Immature natural killer cell (primary cell): ENCODE measurements around the gene ROCK1. TPM values are rescaled to one million over a fixed set of nuclear protein-coding genes. Genes with fewer than 3 reads are reported as not detected.
"Not testable (repeated sequence)": the region's sequence is repeated elsewhere in the genome, so short reads cannot be mapped to it uniquely, and the experiment has no call there.

Source experiments
- DNase-seq, 3 donors: peaks; one replicate each; pipeline ENCODE4 v3.0.0; 2022; ENCODE audit warnings: mixed read lengths in 1 of 3
- H3K27ac Mint-ChIP-seq, 6 donors: one replicate each; pipeline ENCODE4 v1.8.0; 2020; ENCODE audit warnings: mixed read lengths in 6 of 6, mild to moderate bottlenecking in 5 of 6, inconsistent platforms in 4 of 6, moderate library complexity in 3 of 6
- H3K27me3 Mint-ChIP-seq, 3 donors: one replicate each; pipeline ENCODE4 v1.8.0; 2020 to 2021; ENCODE audit warnings: low read depth in 3 of 3, mild to moderate bottlenecking in 3 of 3, mixed read lengths in 3 of 3, moderate library complexity in 3 of 3, inconsistent platforms in 1 of 3
- H3K36me3 Mint-ChIP-seq, 3 donors: one replicate each; pipeline ENCODE4 v1.8.0; 2020; ENCODE audit warnings: mixed read lengths in 3 of 3, inconsistent platforms in 2 of 3, mild to moderate bottlenecking in 2 of 3
- H3K4me1 Mint-ChIP-seq, 2 donors: one replicate each; pipeline ENCODE4 v1.8.0; 2020; ENCODE audit warnings: inconsistent platforms in 2 of 2, mild to moderate bottlenecking in 2 of 2, mixed read lengths in 2 of 2, moderate library complexity in 1 of 2
- H3K4me3 Mint-ChIP-seq, 5 donors: one replicate each; pipeline ENCODE4 v1.8.0; 2020; ENCODE audit warnings: mild to moderate bottlenecking in 5 of 5, mixed read lengths in 5 of 5, inconsistent platforms in 3 of 5, moderate library complexity in 3 of 5
- H3K9me3 Mint-ChIP-seq, 6 donors: one replicate each; pipeline ENCODE4 v1.8.0; 2020; ENCODE audit warnings: mild to moderate bottlenecking in 6 of 6, mixed read lengths in 6 of 6, inconsistent platforms in 4 of 6, moderate library complexity in 3 of 6
- polyA plus RNA-seq, 3 donors: library from polyadenylated mRNA; unstranded; fragments of 300-500 nt; fragmentation: Illumina TruSeq; gene quantifications; one replicate each; pipeline ENCODE4 v1.2.3, GENCODE V29; 2021

ROCK1 gene
- polyA plus RNA-seq, 3 donors from 2014 or later, result 15.3 to 56.7 (median 16.0) TPM

DNA sequence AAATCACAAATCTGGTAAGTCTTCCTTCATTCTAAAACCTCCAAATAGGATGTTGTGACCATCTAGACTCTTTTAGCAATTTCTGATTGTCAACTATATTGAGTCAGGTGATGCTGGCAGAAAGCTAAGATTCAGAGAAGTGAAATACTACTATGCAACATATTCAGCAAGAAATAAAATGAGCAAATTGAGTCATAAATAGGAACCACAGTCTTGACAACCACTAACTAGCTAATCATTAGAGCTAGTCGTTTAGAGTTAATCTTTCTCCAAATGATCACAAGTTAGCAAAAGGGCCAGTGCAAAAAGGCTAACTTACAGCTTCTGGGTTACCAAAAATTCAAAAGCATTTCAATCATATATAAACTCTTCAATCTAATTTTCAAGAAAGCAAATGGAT, 54.5 kb downstream of the ROCK1 start:
- H3K36me3 Mint-ChIP-seq, result no peaks in the 10 kb centered on the region
- peaks cover 0 to 2% (median 0%) of the 10 kb centered on the region in 3 donors for H3K27me3 Mint-ChIP-seq
- H3K9me3 Mint-ChIP-seq, result no peaks in the 10 kb centered on the region

DNA sequence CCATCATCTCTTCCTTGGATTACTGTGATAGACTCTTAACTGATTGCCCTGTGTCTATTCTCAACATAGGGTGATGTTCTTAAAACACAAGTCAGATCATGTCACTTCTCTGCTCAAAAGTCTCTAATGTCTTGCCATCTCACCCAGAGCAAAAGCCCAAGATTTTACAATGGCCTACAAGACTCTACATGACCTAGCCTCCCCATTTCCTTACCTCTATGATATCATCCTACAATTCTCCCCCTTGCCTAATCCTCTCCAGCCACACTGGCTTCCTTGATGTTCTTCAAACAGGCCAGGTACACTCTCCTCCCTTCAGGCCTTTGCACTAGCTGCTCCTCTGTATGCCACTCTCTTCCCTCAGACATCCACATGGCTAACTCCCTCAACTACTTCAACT, 55.1 kb downstream of the ROCK1 start:
- Mint-ChIP-seq H3K4me1 (peaks cover 30 to 38% of the 10 kb centered on the region in 2 donors), H3K36me3 (no peaks in the 10 kb centered on the region), H3K9me3 (no peaks in the 10 kb centered on the region), H3K4me3 (no peak overlapping the region), H3K27ac (no peak overlapping the region), H3K27me3 (peaks cover 0 to 2% (median 0%) of the 10 kb centered on the region in 3 donors)
- DNase-seq, result no peak

More for the DNA sequence above, 54.5 kb downstream of the ROCK1 start:
- H3K4me1 Mint-ChIP-seq, result peaks cover 30 to 36% of the 10 kb centered on the region in 2 donors
- DNase-seq, result no peak
- H3K4me3 Mint-ChIP-seq, result no peak overlapping the region
- no peak overlapping the region for H3K27ac Mint-ChIP-seq

DNA sequence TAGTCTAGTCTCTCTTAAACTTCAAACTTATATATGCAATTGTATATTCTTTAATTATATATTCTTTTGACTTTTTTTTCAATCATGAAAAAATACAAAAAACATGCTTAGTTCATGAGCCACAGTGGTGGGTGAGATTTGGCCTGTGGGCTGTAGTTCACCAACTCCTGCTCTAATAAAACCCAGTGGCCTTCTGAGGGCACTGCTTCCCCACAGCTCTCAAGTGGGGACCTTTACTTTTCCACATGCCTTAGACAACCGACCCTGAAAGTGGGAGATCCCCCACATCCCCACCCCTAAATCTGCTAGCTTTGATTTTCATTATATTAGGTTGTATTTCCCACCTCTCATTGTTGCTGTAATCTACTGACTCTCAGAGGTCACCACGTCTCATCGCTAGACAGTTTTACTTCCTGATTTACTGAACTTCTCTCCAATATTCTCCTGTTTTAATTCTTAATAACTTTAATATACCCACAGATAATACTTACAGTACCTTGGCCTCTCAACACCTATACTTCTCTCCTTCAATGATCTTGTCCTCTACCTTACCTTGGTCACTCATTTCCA, 57.3 kb downstream of the ROCK1 start:
- no peaks in the 10 kb centered on the region for H3K36me3 Mint-ChIP-seq
- H3K4me3 Mint-ChIP-seq, result no peak overlapping the region
- peaks cover 0 to 2% (median 1%) of the 10 kb centered on the region in 3 donors for H3K27me3 Mint-ChIP-seq
- no peak overlapping the region for H3K27ac Mint-ChIP-seq
- no peak for DNase-seq
- H3K4me1 Mint-ChIP-seq, result peaks cover 36 to 46% of the 10 kb centered on the region in 2 donors
- H3K9me3 Mint-ChIP-seq, result no peaks in the 10 kb centered on the region

DNA sequence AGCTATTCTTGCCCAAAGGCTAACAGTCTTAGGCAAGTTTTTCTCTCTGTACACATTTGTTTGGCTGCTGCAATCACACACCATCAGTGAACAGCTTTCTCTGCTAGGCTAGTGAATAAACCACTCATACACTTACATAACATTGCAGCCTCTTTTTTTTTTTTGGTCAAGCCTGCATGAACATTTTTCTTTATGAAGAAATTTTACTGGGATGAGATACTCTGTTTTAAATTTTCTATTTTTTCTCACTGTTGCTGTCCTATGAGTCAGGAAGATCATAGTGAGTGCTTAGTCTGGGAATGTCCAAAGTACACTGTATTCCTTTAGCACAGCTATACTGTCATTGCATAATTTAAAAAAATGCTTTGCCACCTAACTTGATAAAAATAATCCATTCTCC, 58.5 kb downstream of the ROCK1 start:
- Mint-ChIP-seq H3K4me3 (peak overlapping the region; percentile 31 to 62 (median 38)), H3K9me3 (no peaks in the 10 kb centered on the region), H3K36me3 (no peaks in the 10 kb centered on the region), H3K27ac (peak overlapping the region in 2 of 6 donors; percentile 26 to 36), H3K4me1 (peaks cover 38 to 47% of the 10 kb centered on the region in 2 donors), H3K27me3 (peaks cover 0 to 2% (median 1%) of the 10 kb centered on the region in 3 donors)
- DNase-seq, result peak in 2 of 3 donors; percentile 8 to 21

DNA sequence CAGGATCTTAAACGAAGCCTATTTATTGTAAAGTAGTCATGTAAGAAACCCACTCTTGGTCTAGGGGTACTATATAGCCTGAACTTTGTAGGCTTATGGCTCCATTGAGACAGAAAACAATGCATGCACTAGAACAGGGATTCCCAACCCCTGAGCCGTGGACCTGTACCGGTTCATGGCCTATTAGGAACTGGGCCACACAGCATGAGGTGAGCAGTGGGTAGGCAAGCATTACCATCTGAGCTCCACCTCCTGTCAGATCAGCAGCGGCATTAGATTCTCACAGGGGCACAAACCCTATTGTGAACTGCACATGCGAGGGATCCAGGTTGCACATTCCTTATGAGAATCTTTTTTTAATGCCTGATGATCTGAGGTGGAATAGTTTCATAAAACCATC, 59.2 kb downstream of the ROCK1 start:
- Mint-ChIP-seq H3K4me1 (peaks cover 44 to 51% of the 10 kb centered on the region in 2 donors), H3K27me3 (peaks cover 0 to 2% (median 1%) of the 10 kb centered on the region in 3 donors), H3K9me3 (no peaks in the 10 kb centered on the region), H3K36me3 (peaks cover 0 to 4% (median 4%) of the 10 kb centered on the region in 3 donors), H3K4me3 (no peak overlapping the region), H3K27ac (no peak overlapping the region)
- DNase-seq, result no peak

DNA sequence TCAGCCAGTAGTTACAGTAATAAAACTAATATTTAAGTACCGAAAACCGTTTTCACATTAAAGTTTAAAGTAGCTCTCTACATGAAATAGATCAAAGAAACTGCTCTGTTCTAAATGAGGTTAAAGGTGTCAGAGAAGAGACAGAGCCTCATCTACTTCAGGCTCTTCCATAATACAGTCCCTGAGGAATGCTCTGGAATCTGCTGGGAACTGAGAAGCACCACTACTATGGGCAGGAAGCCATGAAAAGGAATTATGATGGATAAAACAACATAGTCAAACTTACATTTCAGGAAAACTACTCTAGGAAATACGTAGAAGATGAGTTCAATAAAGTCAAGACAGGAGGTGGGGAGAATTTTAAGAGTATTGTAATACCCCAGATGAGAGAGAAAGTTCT, 60.0 kb downstream of the ROCK1 start:
- no peak for DNase-seq
- H3K9me3 Mint-ChIP-seq, result no peaks in the 10 kb centered on the region
- peak overlapping the region in 1 of 5 donors; percentile 33 for H3K4me3 Mint-ChIP-seq
- peaks cover 4 to 9% (median 6%) of the 10 kb centered on the region in 3 donors for H3K36me3 Mint-ChIP-seq
- peaks cover 52 to 58% of the 10 kb centered on the region in 2 donors for H3K4me1 Mint-ChIP-seq
- peaks cover 0 to 2% (median 1%) of the 10 kb centered on the region in 3 donors for H3K27me3 Mint-ChIP-seq
- peak overlapping the region in 2 of 6 donors; percentile 32 to 34 for H3K27ac Mint-ChIP-seq

DNA sequence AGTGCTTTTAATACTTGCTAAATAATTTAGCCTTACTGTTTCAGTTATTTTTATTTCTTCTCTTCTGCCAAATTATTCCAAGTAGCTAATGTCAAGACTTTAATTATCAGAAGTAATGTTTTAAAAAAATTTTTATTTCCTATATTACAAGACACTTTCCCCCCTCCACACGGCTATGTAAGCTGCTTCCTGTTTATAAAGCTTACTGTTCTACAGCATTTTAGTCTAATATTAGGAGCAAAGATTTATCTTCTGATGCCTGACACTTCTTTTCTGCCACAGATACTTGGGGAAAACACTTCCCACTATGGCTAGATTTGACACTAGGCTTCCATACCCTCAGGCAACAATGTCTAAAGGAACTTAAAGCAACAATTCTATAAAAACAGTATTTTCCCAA, 62.3 kb downstream of the ROCK1 start:
- DNase-seq, result no peak
- Mint-ChIP-seq H3K27ac (peak overlapping the region; percentile 33 to 83 (median 73)), H3K4me1 (peaks cover 64 to 72% of the 10 kb centered on the region in 2 donors), H3K9me3 (no peaks in the 10 kb centered on the region), H3K36me3 (peaks cover 4 to 9% (median 6%) of the 10 kb centered on the region in 3 donors), H3K27me3 (peaks cover 0 to 2% (median 1%) of the 10 kb centered on the region in 3 donors), H3K4me3 (peak overlapping the region in 3 of 5 donors; percentile 22 to 38 (median 28))

DNA sequence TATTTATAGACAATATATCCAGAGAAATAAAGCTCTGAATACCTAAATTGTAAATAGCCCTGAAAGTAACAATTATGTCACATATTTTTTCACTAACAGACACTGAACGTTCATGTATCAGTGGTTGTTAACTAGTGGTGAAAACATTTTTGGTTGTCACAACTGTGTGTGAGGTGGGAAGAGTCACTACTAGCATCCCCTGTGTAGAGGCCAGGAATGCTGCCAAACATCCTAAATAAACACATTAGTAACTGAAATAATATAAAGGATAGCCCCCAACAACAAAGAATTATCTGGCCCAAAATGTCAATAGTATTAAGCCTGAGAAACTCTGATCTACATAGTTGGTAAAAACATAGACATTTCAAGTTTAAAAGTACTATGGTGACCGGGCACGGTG, 64.5 kb downstream of the ROCK1 start:
- peaks cover 57 to 68% of the 10 kb centered on the region in 2 donors for H3K4me1 Mint-ChIP-seq
- no peak overlapping the region for H3K4me3 Mint-ChIP-seq

DNA sequence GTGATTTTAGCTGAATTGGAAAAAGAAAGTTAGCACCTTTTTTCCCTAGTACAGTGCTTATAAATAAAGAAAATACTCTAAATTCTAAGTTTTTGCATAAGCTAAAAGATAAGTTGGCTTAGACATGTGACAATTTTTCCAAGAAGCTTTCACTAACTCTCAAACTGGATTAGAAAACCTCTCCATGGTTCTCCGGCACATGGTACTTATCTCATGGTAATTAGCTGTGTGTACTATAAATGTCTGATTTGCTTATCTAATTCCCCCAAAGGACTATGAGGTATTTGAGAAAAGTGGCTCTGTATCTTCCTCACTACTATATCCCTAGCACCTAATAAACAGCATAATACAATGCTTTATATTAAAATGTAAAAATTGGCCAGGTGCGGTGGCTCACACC, 71.1 kb downstream of the ROCK1 start:
- H3K27ac Mint-ChIP-seq, result peak overlapping the region in 1 of 6 donors; percentile 39
- no peak for DNase-seq
- H3K9me3 Mint-ChIP-seq, result no peaks in the 10 kb centered on the region
- H3K36me3 Mint-ChIP-seq, result peaks cover 4 to 23% (median 4%) of the 10 kb centered on the region in 3 donors
- H3K4me1 Mint-ChIP-seq, result peaks cover 15 to 34% of the 10 kb centered on the region in 2 donors
- H3K4me3 Mint-ChIP-seq, result no peak overlapping the region
- H3K27me3 Mint-ChIP-seq, result no peaks in the 10 kb centered on the region

More for the DNA sequence above, 64.5 kb downstream of the ROCK1 start:
- Mint-ChIP-seq H3K27ac (peak overlapping the region in 3 of 6 donors; percentile 41 to 64 (median 45)), H3K36me3 (peaks cover 4 to 9% (median 6%) of the 10 kb centered on the region in 3 donors), H3K9me3 (no peaks in the 10 kb centered on the region), H3K27me3 (peaks cover 0 to 1% (median 0%) of the 10 kb centered on the region in 3 donors)
- no peak for DNase-seq

DNA sequence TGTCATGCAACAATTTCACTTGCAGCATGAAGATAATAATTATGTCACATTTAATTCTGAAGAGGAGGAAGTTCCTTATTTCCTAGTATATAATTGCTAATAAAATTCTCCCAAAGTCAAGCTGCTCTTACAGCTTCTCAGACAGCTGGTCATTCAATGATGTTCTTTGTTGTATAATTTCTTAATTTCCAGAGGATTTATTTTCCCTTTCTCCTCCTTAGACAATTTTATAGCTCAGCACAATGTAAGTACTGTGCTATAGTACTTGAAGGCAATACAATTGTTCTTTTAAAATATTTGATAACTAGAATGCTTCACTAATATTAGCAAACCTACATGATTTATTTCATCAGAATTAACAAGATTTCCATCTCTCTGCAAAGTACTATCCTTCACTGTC, 73.4 kb downstream of the ROCK1 start:
- H3K27ac Mint-ChIP-seq, result peak overlapping the region in 1 of 6 donors; percentile 8
- H3K36me3 Mint-ChIP-seq, result peaks cover 4 to 25% (median 6%) of the 10 kb centered on the region in 3 donors
- no peaks in the 10 kb centered on the region for H3K27me3 Mint-ChIP-seq
- H3K9me3 Mint-ChIP-seq, result no peaks in the 10 kb centered on the region
- no peak overlapping the region for H3K4me3 Mint-ChIP-seq
- DNase-seq, result no peak
- peaks cover 10 to 38% of the 10 kb centered on the region in 2 donors for H3K4me1 Mint-ChIP-seq

DNA sequence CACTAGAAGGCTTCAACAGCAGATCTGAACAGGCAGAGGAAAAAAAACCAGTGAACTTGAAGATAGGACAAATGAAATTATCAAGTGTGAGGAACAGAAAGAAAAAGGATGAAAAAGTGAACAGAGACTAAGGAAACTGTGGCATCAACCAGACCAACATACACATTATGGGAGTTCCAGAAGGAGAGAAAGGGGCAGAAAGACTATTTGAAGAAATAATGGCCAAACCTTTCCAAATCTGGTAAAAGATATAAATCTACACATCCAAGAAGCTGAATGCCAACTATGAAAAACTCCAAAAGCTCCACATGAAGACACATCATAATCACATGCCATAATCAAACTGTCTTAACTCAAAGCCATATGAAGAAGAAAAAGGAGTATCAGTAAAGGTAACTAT, 79.8 kb downstream of the ROCK1 start:
- no peak for DNase-seq
- peaks cover 0 to 5% (median 1%) of the 10 kb centered on the region in 6 donors for H3K9me3 Mint-ChIP-seq
- peaks cover 21 to 36% (median 21%) of the 10 kb centered on the region in 3 donors for H3K36me3 Mint-ChIP-seq
- H3K4me3 Mint-ChIP-seq, result no peak overlapping the region
- no peaks in the 10 kb centered on the region for H3K27me3 Mint-ChIP-seq
- H3K4me1 Mint-ChIP-seq, result peaks cover 23 to 56% of the 10 kb centered on the region in 2 donors
- peak overlapping the region in 2 of 6 donors; percentile 4 to 55 for H3K27ac Mint-ChIP-seq

DNA sequence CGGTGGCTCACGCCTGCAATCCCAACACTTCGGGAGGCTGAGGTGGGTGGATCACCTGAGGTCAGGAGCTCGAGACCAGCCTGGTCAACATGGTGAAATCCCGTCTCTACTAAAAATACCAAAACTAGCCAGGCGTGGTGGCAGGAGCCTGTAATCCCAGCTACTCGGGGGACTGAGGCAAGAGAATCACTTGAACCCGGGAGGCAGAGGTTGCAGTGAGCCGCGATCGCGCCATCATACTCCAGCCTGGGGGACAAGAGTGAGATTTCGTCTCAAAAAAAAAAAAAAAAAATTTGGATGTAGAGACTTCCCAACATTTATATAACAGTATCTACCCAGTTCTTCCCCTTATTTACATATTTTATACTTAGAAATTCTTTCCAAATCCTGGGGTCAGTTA, 93.4 kb downstream of the ROCK1 start:
- not testable (repeated sequence) for H3K9me3 Mint-ChIP-seq, H3K27ac Mint-ChIP-seq, H3K27me3 Mint-ChIP-seq, DNase-seq, H3K4me3 Mint-ChIP-seq
- H3K4me1 Mint-ChIP-seq, result peaks cover under 1 to 27% of the 10 kb centered on the region in 2 donors
- peaks cover 39 to 44% (median 40%) of the 10 kb centered on the region in 3 donors for H3K36me3 Mint-ChIP-seq

DNA sequence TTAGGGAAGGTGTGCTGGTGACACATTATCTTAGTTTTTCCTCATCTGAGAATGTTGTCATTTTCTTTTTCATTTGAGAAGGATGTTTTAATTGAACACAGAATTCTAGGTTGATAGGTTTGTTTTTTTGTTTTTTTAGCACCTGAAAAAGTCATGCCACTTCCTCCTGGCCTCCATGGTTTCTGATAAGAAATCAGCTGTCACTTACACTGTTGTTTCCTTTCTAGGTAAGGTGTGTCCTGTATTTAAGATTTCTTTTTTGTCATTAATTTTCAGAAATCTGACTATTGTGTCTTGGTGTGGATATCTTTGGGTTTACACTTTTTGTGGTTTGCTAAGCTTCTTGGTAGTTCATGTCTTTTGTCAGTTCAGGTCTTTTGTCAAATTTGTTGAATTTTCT, 99.3 kb downstream of the ROCK1 start:
- Mint-ChIP-seq H3K9me3 (peaks cover 0 to 14% (median 6%) of the 10 kb centered on the region in 6 donors), H3K27me3 (peaks cover 0 to 2% (median 1%) of the 10 kb centered on the region in 3 donors), H3K36me3 (peaks cover 38 to 72% (median 47%) of the 10 kb centered on the region in 3 donors), H3K27ac (peak overlapping the region in 3 of 6 donors; percentile 30 to 40 (median 36)), H3K4me3 (no peak overlapping the region), H3K4me1 (peaks cover 8 to 15% of the 10 kb centered on the region in 2 donors)
- DNase-seq, result no peak

DNA sequence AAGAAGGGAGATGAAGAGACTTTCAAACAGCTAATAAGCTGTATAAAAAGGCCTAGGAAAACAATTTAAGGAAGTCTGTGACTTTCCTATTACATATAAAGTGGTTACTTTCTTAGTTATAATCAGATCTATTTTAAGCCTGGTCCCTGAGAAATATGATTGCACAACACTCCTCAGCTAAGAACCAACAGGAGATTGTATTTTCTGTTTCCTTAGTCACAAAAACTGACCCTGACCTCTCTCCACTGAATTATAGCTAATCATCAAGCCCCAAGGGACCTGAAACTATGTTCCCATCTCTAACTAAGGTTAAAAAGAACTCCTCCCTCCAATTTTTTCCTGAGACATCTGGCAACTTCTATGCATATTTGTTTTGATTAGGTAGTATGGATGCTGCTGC, 106.9 kb downstream of the ROCK1 start:
- Mint-ChIP-seq H3K27ac (peak overlapping the region; percentile 1 to 47 (median 28)), H3K4me1 (peaks cover 3 to 18% of the 10 kb centered on the region in 2 donors), H3K27me3 (peaks cover 0 to 1% (median 0%) of the 10 kb centered on the region in 3 donors), H3K36me3 (peaks cover 14 to 35% (median 17%) of the 10 kb centered on the region in 3 donors), H3K9me3 (no peaks in the 10 kb centered on the region), H3K4me3 (no peak overlapping the region)
- DNase-seq, result no peak
